Fibroblast of the aortic adventitia (primary cell): Measurements from ENCODE around the gene ZNF740. TPM values are rescaled to one million over a fixed set of nuclear protein-coding genes. Genes with fewer than 3 reads are reported as not detected.

ENCODE experiments used
- DNase-seq: peaks from one replicate; pipeline ENCODE4 v3.0.0-alpha.2; 2010; ENCODE audit warnings: low read depth
- H3K4me3 ChIP-seq: 2 replicates; pipeline ENCODE4 v1.5.1; 2011; ENCODE audit warnings: low read depth, mild to moderate bottlenecking, control low read depth, low read length, moderate library complexity
- CTCF ChIP-seq: IDR thresholded peaks from 2 replicates; pipeline ENCODE4 v1.5.1; 2011; ENCODE audit warnings: mild to moderate bottlenecking, low read length, control low read depth, inconsistent platforms; ENCODE audit not compliant: insufficient read depth
- total RNA-seq: library from RNA; depleted of rRNA; stranded (reverse); fragments of >200 nt; gene quantifications from 2 replicates; pipeline ENCODE4 v1.2.3, GENCODE V29; 2012; ENCODE audit warnings: low replicate concordance

ZNF740 gene
- total RNA-seq, 1 donor: 12.6 TPM

GRCh38 chr12:53205747-53206419, 25.4 kb downstream of the ZNF740 start:
- TF ChIP-seq CTCF: no peak
- H3K4me3 ChIP-seq: no peak overlapping the region
- DNase-seq: peak; percentile 84

GRCh38 chr12:53207042-53207441, 26.5 kb downstream of the ZNF740 start, which contains the start of gene ITGB7:
Gene ITGB7, minus strand, starts transcription at chr12:53207251. Its CDS starts 6,808 bp downstream, at chr12:53200443.
- no peak for TF ChIP-seq CTCF
- DNase-seq: no peak
- H3K4me3 ChIP-seq: no peak within 1 kb of the TSS

GRCh38 chr12:53208435-53208834, 27.9 kb downstream of the ZNF740 start:
- no peak for TF ChIP-seq CTCF
- peak; percentile 62 for DNase-seq
- no peak overlapping the region for H3K4me3 ChIP-seq

GRCh38 chr12:53208877-53209463, 28.4 kb downstream of the ZNF740 start:
- no peak for DNase-seq
- H3K4me3 ChIP-seq: no peak overlapping the region
- TF ChIP-seq CTCF: no peak

- DNase-seq: no peak
- no peak for TF ChIP-seq CTCF
- no peak overlapping the region for H3K4me3 ChIP-seq
Observed at GRCh38 chr12:53210843-53211242, 30.3 kb downstream of the ZNF740 start.

GRCh38 chr12:53211476-53212381, 31.2 kb downstream of the ZNF740 start:
- no peak overlapping the region for H3K4me3 ChIP-seq
- DNase-seq: no peak
- TF ChIP-seq CTCF: peak; percentile 23
